Endothelial cell of hepatic sinusoid (primary cell): ENCODE measurements around the gene PTPRM.

Source experiments
- in situ Hi-C: cut with HindIII; loops from 2 replicates; pipeline ENCODE4 v1.10.0; 2017; ENCODE audit warnings: low sequenced_read_pairs

PTPRM gene

GRCh38 chr18:8139891-8140406 lies 572.8 kb downstream of the PTPRM start:
- in situ Hi-C loops: no loop called here

- in situ Hi-C loops: no loop called here
Observed at GRCh38 chr18:8140841-8141501, 573.9 kb downstream of the PTPRM start.

DNA sequence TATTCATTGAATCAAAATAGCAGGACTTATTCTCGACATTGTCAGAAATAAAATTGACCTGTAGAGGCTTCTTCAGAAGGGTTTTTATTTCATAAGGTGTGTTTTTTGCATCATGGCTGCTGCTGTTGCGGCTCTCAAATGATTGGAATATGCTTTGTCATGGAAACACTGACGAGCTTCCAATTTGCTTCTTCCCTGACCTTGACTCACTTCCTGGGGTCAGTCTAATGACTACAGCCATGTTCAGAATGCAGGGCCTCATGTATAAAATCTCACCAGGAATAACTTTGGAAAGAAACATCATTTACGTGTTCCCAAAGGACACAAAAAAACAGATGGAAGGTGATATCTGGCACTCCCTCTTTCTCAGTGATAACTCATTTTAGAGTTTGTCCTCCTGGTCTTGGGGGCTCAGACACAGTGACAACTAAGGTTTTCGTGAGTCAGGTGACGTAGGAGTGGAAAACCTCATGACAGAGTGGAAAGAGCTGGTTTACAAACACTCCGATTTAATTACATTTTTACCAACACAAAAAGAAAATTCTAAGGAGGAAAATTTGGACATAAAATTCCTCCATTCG lies 575.1 kb downstream of the PTPRM start:
- in situ Hi-C loops: no loop called here

- in situ Hi-C loops: no loop called here
Observed at GRCh38 chr18:8142932-8143331, 575.8 kb downstream of the PTPRM start.

DNA sequence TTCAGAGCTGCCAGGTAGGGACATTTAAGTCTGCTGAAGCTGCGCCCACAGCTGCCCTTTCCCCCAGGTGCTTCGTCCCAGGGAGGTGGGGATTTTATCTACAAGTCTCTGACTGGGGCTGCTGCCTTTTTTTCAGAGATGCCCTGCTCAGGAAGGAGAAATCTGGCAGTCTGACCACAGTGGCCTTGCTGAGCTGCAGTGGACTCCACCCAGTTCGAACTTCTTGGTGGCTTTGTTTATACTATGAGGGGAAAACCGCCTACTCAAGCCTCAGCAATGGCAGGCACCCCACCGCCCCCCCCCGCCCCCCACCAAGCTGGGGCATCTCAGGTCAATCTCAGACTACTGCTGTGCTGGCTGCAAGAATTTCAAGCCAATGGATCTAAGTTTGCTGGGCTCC lies 584.1 kb downstream of the PTPRM start:
- in situ Hi-C loops: no loop called here

- in situ Hi-C loops: no loop called here
Observed at GRCh38 chr18:8153887-8154583, 586.9 kb downstream of the PTPRM start.

DNA sequence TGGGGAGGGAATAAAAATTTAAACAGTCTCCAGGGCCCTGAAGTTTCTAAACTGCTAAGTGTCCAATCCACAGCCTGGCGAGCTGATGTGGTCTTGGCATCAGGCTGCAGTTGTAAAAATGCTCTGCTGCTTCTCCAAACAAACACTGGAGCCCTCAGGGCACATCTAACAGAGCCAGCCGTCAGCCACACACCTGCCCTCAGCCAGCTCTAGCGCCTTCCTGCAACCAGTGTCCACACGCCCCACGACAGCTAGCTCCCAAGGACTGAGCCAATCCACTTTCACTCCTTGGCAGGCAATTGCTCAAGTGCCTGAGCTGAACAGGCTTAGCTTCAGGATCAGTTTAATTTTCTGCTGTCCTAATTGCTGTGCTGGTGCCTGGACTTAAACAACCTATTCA lies 595.7 kb downstream of the PTPRM start:
- in situ Hi-C loops: no loop called here

DNA sequence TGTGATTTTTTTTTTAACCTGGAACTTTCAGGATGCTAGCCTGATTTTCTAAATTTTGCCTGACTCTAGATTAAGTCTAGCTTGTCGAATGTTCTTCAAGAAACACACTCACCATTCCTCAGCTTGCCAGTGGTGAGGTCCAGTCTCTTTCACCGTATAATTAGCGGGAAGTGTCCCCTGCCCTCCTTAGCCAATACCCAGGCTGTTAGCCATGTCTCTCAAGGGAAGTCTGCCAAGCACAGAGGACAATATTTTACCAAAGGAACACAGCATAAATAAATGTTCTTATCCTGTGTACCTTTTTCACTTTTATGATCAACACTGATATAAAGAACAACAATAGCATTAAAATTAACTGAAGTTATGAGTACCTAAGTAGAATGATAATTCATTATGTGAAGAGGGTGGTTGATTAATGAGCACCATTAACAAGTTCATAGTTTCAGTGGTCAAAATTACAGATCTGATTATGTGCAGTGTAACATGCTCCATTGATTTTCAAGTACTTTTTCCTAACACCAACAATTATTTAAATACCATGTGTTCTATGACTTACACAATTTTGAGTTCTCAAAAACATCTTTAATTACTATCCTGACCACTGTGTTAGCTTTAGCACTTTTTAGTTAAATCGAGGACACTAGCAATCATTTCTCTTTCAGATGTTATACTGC lies 596.3 kb downstream of the PTPRM start:
- in situ Hi-C loops: no loop called here

DNA sequence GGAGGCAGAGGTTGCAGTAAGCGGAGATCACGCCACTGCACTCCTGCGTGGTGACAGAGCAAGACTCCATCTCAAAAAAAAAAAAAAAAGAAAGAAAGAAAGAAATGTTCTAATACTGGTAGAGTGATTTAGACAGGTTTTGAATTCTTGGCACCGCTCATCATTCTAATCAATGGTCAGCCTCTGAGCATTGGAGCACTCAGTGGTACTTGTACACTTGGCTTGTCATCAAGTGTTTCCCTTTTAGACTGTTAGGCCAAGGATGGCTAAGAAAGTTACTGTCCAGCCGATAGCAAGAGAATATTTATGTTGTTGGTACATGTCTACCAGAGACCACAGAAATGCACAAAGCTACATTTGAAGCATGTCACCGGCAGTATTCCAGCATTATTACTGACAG lies 598.0 kb downstream of the PTPRM start:
- in situ Hi-C loops: no loop called here

DNA sequence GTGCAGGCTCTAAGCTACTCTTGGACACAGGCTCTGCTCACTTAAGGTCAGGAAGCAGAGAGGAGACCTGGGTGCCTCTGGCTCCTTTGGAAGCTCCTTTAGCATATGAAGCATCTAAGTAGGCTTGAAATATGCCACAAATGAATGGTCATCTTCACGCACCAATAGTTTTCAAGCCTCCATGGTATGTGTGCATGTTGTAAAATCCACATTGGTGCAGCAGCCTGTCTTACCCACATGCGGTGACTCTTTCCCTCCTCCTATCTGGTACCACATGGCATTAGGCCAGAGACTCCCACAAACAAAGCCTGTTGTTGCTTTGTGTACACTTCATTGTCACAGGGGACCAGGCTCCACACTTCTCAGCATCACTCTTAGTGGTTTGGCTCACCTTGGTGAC lies 599.9 kb downstream of the PTPRM start:
- in situ Hi-C loops: no loop called here

DNA sequence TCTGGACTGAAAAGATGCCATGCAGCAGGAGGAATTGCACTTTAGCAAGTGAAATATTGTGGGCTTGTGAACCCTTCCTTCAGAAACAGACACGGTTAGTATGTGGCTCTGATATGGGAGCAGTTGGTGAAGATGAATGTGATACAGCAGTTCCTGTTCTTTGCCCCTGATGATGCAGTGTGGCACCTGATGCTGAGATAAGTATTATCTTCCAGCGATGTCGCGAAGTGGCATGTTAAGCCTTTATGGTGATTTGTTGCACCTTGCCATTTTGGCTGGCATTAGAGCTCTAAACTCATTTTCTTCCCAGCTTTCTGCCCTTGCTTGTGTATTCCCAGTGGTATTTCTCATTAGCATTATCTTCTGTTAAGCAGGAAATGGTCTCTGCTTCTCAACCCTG lies 600.6 kb downstream of the PTPRM start:
- in situ Hi-C loops: no loop called here

- in situ Hi-C loops: loop anchor here (5.0 kb wide), 1 partner anchor 38 kb away; no protein-coding TSS in a partner anchor
Observed at GRCh38 chr18:8169722-8170121, 602.6 kb downstream of the PTPRM start.

- in situ Hi-C loops: loop anchor here (5.0 kb wide), 1 partner anchor 33 kb away; no protein-coding TSS in a partner anchor
Observed at GRCh38 chr18:8174771-8175170, 607.7 kb downstream of the PTPRM start.

- in situ Hi-C loops: no loop called here
Observed at GRCh38 chr18:8175501-8176061, 608.5 kb downstream of the PTPRM start.

- in situ Hi-C loops: no loop called here
Observed at GRCh38 chr18:8176109-8176508, 609.0 kb downstream of the PTPRM start.

- in situ Hi-C loops: no loop called here
Observed at GRCh38 chr18:8176554-8176953, 609.4 kb downstream of the PTPRM start.

DNA sequence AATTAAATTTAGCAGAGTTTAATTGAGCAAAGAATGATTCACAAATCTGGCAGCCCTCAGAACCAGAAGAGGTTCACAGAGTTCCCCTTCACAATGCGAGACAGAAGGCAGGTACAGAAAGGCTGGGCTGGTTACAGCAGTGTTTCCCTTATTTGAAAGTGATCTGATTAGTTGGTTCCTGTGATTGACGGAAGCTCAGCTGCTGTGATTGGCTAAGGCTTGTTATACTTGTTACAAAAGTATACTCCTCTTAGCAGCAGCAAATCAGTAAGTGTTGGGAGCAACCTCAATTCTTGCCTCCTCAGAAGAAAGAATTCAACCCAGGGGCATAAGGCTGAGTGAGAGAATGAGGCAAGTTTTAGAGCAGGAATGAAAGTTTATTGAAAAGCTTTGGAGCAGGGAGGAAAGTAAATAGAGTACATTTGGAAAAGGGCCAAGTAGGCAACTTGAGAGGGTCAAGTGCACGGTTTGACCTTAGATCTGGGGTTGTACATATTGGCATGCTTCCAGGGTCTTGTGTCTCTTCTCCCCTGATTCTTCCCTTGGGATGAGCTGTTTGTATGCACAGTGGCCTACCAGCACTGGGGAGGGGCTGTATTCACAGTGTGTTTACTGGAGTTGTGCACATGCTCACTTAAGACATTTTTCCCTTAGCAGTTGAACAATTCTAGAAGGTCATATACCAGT lies 610.4 kb downstream of the PTPRM start:
- in situ Hi-C loops: no loop called here

GRCh38 chr18:8186413-8186812 lies 619.3 kb downstream of the PTPRM start:
- in situ Hi-C loops: no loop called here

DNA sequence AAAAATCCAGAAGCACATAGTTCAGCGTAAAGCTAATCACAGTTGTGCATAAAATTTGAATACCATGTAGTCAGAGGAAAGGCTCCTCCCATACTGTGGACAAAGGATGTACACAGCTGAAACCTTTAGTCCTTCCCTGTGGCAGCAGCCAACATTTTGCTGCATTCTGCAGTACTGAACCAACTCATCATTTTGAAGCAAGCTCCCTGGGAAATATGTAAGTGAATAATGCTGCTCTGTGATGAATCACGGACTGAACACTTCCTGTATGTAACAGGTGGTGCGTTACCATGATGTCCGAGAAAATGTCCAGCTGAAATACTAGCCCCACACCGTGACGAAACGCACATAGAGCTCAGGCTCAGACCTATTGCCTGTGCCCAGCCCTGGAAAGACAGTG lies 621.1 kb downstream of the PTPRM start:
- in situ Hi-C loops: no loop called here

GRCh38 chr18:8190980-8191379 lies 623.9 kb downstream of the PTPRM start:
- in situ Hi-C loops: no loop called here

GRCh38 chr18:8194431-8194830 lies 627.3 kb downstream of the PTPRM start:
- in situ Hi-C loops: no loop called here
